ENCODE results near the gene NDUFC2.
"Not testable (repeated sequence)": the region's sequence is repeated elsewhere in the genome, so short reads cannot be mapped to it uniquely, and the experiment has no call there.

The NDUFC2 gene

GRCh38 chr11:78054971-78055370 is 24.7 kb downstream of the NDUFC2 start:
- DNase-seq (ENCODE audit: low read depth in 2 of 2), result no peak

DNA sequence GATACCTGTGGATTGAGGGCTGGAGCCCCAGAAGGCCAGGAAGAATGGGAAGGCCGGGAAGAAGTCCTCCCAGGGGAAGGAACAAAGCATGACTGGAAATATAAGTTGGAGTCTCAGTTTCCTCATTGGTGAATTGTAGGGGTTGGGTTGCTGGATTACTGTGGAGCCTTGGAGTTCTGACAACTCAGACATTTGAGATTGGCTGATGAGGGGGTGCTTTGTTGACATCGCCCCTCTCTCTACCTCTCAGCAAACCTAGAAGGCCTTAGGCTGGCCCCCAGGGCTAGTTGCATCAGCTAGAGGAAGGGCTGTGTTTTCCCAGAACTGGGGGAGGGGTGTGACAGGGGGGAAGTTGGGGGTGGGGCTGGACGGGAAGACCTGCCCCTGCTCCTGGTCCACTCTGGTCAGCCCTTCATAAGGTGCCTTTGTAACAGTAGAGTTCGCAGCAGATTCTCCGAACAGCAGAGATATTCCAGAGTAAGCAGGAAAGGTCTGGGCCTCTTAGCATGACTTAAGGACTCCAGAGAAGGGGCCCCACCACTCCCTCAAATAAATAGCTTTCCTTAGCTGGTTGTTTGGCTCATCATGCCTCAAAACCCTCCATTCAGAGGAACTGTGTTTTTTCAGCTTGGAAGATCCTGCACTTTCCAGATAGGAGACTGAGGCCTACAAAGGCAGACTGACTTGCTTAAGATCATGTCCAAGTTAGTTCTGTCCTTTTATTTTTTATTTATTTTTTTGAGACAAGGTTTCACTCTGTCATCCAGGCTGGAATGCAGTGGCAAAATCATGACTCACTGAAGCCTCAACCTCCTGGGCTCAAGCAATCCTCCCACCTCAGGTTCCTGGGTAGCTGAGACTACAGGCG is 28.5 kb downstream of the NDUFC2 start:
- DNase-seq (ENCODE audit: low read depth in 2 of 2), result no peak

DNA sequence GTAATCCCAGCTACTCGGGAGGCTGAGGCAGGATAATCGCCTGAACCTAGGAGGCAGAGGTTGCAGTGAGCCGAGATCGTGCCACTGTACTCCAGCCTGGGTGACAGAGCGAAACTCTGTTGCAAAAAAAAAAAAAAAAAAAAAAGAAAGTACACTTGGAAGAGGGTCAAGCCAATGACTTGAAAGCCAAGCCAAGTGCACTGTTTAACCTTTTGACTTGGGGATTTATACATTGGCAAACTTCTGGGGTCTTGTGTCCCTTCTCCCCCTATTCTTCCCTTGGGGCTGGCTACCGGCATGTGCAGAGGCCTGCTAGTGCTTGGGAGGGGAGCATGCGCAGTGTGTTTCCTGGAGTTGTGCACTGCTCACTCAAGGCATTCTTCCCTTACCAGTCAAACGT is 30.3 kb downstream of the NDUFC2 start:
- no peak for DNase-seq (ENCODE audit: low read depth in 2 of 2)

DNA sequence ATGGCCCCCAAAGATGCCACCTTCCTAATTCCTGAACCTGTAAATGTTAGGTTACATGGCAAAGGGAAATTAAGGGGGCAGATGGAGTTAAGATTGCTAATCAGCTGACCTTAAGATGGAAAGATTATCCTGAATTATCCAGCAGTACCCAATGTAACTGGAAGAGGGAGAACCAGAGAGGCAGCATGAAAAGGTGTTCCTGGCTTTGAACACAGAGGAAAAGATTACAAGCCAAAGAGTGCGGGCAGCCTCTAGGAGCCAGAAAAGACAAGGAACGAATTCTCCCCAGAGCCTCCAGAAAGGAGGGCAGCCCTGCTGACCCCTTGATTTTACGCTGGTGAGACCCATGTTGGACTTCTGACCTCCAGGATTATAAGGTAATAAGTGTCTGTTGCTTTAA is 31.1 kb downstream of the NDUFC2 start:
- no peak for DNase-seq (ENCODE audit: low read depth in 2 of 2)

- no peak for DNase-seq (ENCODE audit: low read depth in 2 of 2)
Observed at GRCh38 chr11:78046486-78046854, 33.2 kb downstream of the NDUFC2 start.

GRCh38 chr11:78045851-78046485 is 33.7 kb downstream of the NDUFC2 start:
- peak; percentile 70 to 79 for DNase-seq (ENCODE audit: low read depth in 2 of 2)

- no peak for DNase-seq (ENCODE audit: low read depth in 2 of 2)
Observed at GRCh38 chr11:78044706-78045105, 35.0 kb downstream of the NDUFC2 start.

DNA sequence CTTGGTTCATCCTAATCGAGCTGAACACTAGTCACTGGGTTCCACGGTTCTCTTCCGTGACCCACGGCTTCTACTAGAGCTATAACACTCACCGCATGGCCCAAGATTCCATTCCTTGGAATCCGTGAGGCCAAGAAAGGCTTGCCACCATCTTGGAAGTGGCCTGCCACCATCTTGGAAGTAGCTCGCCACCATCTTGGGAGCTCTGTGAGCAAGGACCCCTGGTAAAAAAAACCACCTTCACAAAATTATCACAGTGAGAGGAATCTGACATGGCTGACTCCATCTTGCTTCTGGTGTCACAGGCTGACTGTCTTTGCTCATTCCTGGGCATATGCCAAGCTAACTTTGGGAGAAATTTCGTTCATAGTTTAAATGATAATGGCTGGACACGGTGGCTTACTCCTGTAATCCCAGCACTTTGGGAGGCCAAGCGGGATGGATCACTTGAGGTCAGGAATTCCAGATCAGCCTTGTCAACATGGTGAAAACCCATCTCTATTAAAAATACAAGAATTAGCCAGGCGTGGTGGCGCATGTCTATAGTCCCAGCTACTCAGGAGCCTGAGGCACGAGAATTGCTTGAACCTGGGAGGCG is 37.7 kb downstream of the NDUFC2 start:
- DNase-seq (ENCODE audit: low read depth in 2 of 2), result no peak

DNA sequence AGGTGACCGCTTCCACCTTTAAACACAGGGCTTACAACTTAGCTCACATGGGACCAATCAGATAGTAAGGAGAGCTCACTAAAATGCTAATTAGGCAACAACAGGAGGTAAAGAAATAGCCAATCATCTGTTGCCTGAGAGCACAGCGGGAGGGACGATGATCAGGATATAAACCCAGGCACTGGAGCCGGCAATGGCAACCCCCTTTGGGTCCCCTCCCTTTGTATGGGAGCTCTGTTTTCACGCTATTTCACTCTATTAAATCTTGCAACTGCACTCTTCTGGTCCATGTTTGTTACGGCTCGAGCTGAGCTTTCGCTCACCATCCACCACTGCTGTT is 38.3 kb downstream of the NDUFC2 start:
- DNase-seq (ENCODE audit: low read depth in 2 of 2), result not testable (repeated sequence)

- DNase-seq (ENCODE audit: low read depth in 2 of 2), result no peak
Observed at GRCh38 chr11:78040691-78041379, 38.8 kb downstream of the NDUFC2 start.

DNA sequence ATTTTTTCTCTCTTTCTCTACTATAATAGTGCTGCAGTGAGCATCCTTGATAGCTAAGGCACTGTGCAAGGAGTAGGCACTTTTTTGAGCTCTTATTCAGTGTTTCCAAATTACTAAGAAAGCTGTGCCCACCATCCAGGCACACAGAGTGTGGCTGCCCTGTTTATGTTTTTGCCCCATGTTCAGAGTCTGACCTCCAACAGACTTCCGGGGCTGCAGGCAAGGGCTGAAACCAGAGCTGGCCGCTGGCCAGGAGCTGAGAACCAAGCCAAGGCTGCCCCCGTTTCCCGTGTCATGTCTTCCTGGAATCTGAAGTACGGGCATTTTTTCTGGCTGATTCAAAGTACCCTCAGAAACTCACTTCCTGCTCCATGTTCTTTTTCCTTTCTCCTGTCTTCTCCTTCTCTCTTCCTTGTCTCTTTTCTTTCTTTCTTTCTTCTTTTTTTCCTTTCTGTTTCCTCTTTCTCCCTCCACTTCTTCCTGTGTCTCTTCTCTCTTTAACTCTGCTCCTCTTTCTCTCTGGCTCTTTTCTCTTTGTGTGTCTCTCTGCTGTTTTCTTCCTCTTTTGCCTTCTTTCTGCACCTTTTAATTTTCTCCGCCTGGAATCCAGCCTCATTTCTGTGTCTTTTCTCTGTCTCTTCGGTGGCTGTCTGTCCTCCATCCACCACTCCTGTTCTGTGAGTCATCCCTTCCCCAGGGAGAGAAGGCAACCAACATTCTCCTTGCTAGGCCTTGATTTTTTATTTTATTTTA is 39.6 kb downstream of the NDUFC2 start:
- no peak for DNase-seq (ENCODE audit: low read depth in 2 of 2)

DNA sequence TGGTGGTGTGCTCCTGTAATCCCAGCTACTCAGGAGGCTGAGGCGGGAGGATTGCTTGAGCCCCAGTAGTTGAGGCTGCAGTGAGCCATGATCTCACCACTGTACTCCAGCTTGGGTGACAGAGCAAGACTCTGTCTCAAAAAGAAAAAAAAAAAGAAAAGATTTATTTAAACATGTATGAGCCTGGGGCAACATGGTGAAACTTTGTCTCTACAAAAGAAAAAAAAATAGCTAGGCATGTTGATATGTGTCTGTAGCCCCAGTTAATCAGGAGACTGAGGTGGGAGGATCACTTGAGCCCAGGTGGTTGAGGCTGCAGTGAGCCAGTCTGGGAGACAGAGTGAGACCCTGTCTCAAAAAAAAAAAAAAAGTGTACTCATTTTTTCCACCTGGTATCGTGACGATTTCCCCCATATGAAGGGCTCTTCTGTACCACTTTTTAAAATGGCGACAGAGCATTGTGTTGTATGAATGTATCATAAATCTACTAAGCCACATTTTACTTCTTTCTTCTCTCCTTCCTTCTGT is 40.2 kb downstream of the NDUFC2 start:
- no peak for DNase-seq (ENCODE audit: low read depth in 2 of 2)

DNA sequence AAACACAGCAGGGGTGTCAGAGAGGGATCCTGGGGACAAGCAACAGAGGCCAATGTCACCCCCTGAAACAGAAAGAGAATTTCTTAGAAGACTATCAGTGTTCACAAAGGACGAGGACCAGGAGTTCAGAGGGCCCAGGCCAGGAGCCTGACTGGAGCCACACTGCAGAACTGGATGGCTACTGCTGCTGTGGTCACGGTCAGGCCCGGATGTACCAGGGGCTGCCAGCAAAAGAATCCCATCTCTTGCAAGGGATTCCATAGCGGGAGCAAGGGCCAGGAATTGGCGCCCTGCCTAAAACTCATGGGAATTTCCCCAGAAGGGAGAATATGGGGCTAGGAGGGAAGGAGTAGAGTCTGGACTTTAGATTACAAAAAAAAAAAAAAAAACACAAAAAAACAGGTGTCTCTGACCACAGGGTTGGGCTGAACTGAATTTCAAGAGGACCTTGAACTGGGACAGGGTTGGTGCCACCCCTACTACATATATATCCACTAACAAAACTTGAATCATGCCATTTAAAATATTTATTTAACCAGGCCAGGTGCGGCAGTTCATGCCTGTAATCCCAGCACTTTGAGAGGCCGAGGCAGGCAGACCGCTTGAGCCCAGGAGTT is 40.9 kb downstream of the NDUFC2 start:
- no peak for DNase-seq (ENCODE audit: low read depth in 2 of 2)

- no peak for DNase-seq (ENCODE audit: low read depth in 2 of 2)
Observed at GRCh38 chr11:78037825-78038620, 41.6 kb downstream of the NDUFC2 start.

- DNase-seq (ENCODE audit: low read depth in 2 of 2), result no peak
Observed at GRCh38 chr11:78037056-78037455, 42.6 kb downstream of the NDUFC2 start.

DNA sequence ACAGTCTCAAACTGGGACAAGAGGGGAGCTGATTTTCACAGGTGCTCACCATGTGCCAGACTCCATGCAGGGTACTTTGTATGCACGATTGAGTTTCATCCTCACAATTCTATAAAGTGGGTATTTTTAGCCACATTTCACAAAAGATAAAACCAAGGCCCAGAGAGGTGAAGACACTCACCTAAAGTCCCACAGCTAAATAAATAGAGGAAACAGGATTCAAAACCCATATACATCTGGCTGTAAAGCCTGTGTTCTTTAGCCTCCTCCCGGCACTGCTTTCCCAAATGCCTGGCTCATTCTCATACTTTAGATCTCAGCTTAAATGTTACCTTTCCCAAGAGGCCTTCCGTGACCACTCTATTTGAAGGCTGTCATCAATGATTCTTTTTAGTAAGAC is 43.3 kb downstream of the NDUFC2 start:
- DNase-seq (ENCODE audit: low read depth in 2 of 2), result no peak

- DNase-seq (ENCODE audit: low read depth in 2 of 2), result no peak
Observed at GRCh38 chr11:78034623-78035022, 45.0 kb downstream of the NDUFC2 start.

DNA sequence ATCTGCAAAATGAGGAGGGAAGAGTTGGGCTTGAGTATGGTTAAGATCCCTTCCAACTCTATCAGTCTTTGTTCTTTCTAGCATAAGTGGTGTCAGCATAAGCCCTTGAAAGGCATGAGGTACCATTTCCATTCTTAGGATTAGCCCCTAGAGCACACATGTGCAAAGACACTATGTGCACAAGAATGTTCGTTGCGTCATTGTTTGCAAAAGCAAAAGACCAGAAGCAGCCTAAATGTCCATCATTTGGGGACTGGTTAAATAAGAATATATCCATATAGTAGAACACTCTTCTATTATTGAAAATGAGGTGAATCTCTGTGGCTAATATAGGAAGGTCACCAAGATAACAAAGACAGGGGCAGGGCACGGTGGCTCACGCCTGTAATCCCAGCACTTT is 46.6 kb downstream of the NDUFC2 start:
- no peak for DNase-seq (ENCODE audit: low read depth in 2 of 2)

DNA sequence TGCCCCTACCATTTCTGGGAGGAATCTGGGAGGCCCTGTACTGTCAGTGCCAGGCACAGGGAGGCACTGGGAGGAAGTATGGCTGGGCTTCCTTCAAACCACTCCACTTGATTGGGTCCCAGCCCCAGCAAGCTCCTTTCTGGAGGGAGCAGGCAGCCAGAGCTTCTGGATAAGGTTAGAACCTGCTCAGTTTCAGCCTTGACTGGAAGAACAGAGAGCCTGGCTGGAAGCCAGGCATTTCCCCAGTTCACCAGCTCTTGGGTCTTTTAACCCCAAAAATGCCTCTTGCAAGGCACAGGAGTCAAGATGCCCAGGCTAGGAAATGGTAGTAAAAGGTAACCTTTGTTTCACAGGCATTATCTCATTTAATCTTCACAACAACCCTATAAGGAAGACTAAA is 47.6 kb downstream of the NDUFC2 start:
- no peak for DNase-seq (ENCODE audit: low read depth in 2 of 2)

DNA sequence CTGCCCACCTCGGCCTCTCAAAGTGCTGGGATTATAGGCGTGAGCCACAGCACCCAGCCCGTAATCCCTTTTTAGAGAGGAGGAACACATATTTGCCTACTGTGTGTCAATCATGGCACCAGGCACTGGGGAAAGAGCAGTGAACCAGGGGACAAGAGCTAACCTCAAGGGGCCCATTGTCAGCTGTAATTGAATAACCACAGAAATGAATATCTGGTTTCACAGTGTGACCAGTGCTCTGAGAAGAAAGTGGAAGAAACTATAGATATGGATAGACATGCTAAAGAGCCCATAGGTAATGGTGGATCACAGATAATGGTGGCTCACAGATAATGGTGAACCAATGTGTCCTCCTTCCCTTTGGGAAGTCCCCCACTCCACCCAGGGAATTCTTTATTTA is 48.0 kb downstream of the NDUFC2 start:
- DNase-seq (ENCODE audit: low read depth in 2 of 2), result no peak

Data from stimulated activated CD4-positive, alpha-beta T cell treated with anti-CD3 and anti-CD28 coated beads, Interleukin-1b, Interleukin-23, amount 100 ng/mL, for 4 hours (primary cell).